Mucosa of rectum (tissue), 2 donors: ENCODE measurements around the gene RBM12.
A peak's percentile ranks its signal among the peaks of the same experiment; 100 is the strongest.
"Not testable (repeated sequence)": the region's sequence is repeated elsewhere in the genome, so short reads cannot be mapped to it uniquely, and the experiment has no call there.

Experiments used
- H3K27ac ChIP-seq, 2 donors: one replicate each; pipeline ENCODE4 v1.7.0; 2013; ENCODE audit warnings: inconsistent platforms in 2 of 2, low read depth in 2 of 2, low read length in 2 of 2
- H3K27me3 ChIP-seq, 2 donors: one replicate each; pipeline ENCODE4 v1.7.0; 2013; ENCODE audit warnings: low read length in 2 of 2; ENCODE audit not compliant: control insufficient read depth in 2 of 2, insufficient read depth in 2 of 2
- H3K36me3 ChIP-seq, 2 donors: one replicate each; pipeline ENCODE4 v1.7.0; 2013; ENCODE audit warnings: low read length in 2 of 2; ENCODE audit not compliant: control insufficient read depth in 2 of 2, insufficient read depth in 2 of 2
- H3K4me1 ChIP-seq, 2 donors: one replicate each; pipeline ENCODE4 v1.7.0; 2013; ENCODE audit warnings: low read length in 2 of 2, mild to moderate bottlenecking in 1 of 2; ENCODE audit not compliant: control insufficient read depth in 2 of 2, insufficient read depth in 2 of 2
- H3K4me3 ChIP-seq, 2 donors: one replicate each; pipeline ENCODE4 v1.7.0; 2013; ENCODE audit warnings: low read length in 2 of 2
- H3K9ac ChIP-seq, 2 donors: one replicate each; pipeline ENCODE4 v1.7.0; 2013; ENCODE audit warnings: low read length in 2 of 2, low read depth in 1 of 2, mild to moderate bottlenecking in 1 of 2
- H3K9me3 ChIP-seq, 2 donors: one replicate each; pipeline ENCODE4 v1.7.0; 2013; ENCODE audit warnings: low read length in 2 of 2; ENCODE audit not compliant: control insufficient read depth in 2 of 2
- donor health status: healthy.
- donor health status: Normal muscosa, but diverticular disease.

The RBM12 gene

GRCh38 chr20:35664466-35665206 is at the start of gene RBM12, which contains the start of gene CPNE1:
RBM12 (minus strand) TSS chr20:35664900; CDS start chr20:35655322, 9,578 bp downstream.
CPNE1 (minus strand) TSS chr20:35664900; CDS start chr20:35632923, 31,977 bp downstream.
- Histone ChIP-seq H3K9ac (peak within 1 kb of the TSS; percentile 89 to 99), H3K27ac (peak within 1 kb of the TSS; percentile 95 to 98), H3K9me3 (no peaks in the 10 kb centered on the region), H3K27me3 (no peaks in the 10 kb centered on the region), H3K36me3 (peaks cover 5 to 11% of the 10 kb centered on the region in 2 donors), H3K4me3 (peak within 1 kb of the TSS; percentile 86 to 98), H3K4me1 (peaks cover 17 to 26% of the 10 kb centered on the region in 2 donors)

GRCh38 chr20:35714127-35714526 is 49.4 kb upstream of the RBM12 start:
- Histone ChIP-seq H3K4me1 (no peaks in the 10 kb centered on the region), H3K27ac (no peak overlapping the region), H3K27me3 (no peaks in the 10 kb centered on the region), H3K4me3 (no peak overlapping the region), H3K9ac (no peak overlapping the region), H3K9me3 (no peaks in the 10 kb centered on the region), H3K36me3 (peaks cover 88 to 89% of the 10 kb centered on the region in 2 donors)

- not testable (repeated sequence) for H3K27ac ChIP-seq, H3K9ac ChIP-seq, H3K27me3 ChIP-seq, H3K4me3 ChIP-seq, H3K4me1 ChIP-seq, H3K9me3 ChIP-seq
- peaks cover 86 to 89% of the 10 kb centered on the region in 2 donors for H3K36me3 ChIP-seq
Measured at GRCh38 chr20:35713120-35713519, 48.4 kb upstream of the RBM12 start.

- no peaks in the 10 kb centered on the region for H3K4me1 ChIP-seq
- H3K9me3 ChIP-seq, result no peaks in the 10 kb centered on the region
- H3K27me3 ChIP-seq, result no peaks in the 10 kb centered on the region
- H3K4me3 ChIP-seq, result no peak overlapping the region
- H3K9ac ChIP-seq, result no peak overlapping the region
- H3K27ac ChIP-seq, result no peak overlapping the region
- H3K36me3 ChIP-seq, result peaks cover 86 to 88% of the 10 kb centered on the region in 2 donors
Measured at GRCh38 chr20:35711588-35712209, 47.0 kb upstream of the RBM12 start.

GRCh38 chr20:35710884-35711587 is 46.3 kb upstream of the RBM12 start:
- no peak overlapping the region for H3K27ac ChIP-seq
- no peak overlapping the region for H3K4me3 ChIP-seq
- H3K9me3 ChIP-seq, result no peaks in the 10 kb centered on the region
- no peak overlapping the region for H3K9ac ChIP-seq
- H3K4me1 ChIP-seq, result no peaks in the 10 kb centered on the region
- no peaks in the 10 kb centered on the region for H3K27me3 ChIP-seq
- peaks cover 85 to 88% of the 10 kb centered on the region in 2 donors for H3K36me3 ChIP-seq

- no peak overlapping the region for H3K4me3 ChIP-seq
- no peaks in the 10 kb centered on the region for H3K4me1 ChIP-seq
- no peaks in the 10 kb centered on the region for H3K27me3 ChIP-seq
- no peak overlapping the region for H3K9ac ChIP-seq
- H3K27ac ChIP-seq, result no peak overlapping the region
- no peaks in the 10 kb centered on the region for H3K9me3 ChIP-seq
- peaks cover 85 to 87% of the 10 kb centered on the region in 2 donors for H3K36me3 ChIP-seq
Measured at GRCh38 chr20:35710039-35710438, 45.3 kb upstream of the RBM12 start.

- Histone ChIP-seq H3K4me1 (no peaks in the 10 kb centered on the region), H3K9me3 (no peaks in the 10 kb centered on the region), H3K9ac (no peak overlapping the region), H3K27ac (no peak overlapping the region), H3K36me3 (peaks cover 86 to 87% of the 10 kb centered on the region in 2 donors), H3K27me3 (no peaks in the 10 kb centered on the region), H3K4me3 (no peak overlapping the region)
Measured at GRCh38 chr20:35709259-35709658, 44.6 kb upstream of the RBM12 start.

- no peak overlapping the region for H3K27ac ChIP-seq
- H3K36me3 ChIP-seq, result peaks cover 86% of the 10 kb centered on the region in 2 donors
- no peaks in the 10 kb centered on the region for H3K9me3 ChIP-seq
- no peak overlapping the region for H3K4me3 ChIP-seq
- no peaks in the 10 kb centered on the region for H3K4me1 ChIP-seq
- H3K27me3 ChIP-seq, result no peaks in the 10 kb centered on the region
- no peak overlapping the region for H3K9ac ChIP-seq
Measured at GRCh38 chr20:35708502-35708901, 43.8 kb upstream of the RBM12 start.

- H3K27ac ChIP-seq, H3K4me1 ChIP-seq, H3K9me3 ChIP-seq, H3K27me3 ChIP-seq, H3K9ac ChIP-seq, H3K4me3 ChIP-seq: not testable (repeated sequence)
- H3K36me3 ChIP-seq, result peaks cover 82 to 84% of the 10 kb centered on the region in 2 donors
Measured at GRCh38 chr20:35706591-35707529, 42.2 kb upstream of the RBM12 start.
